ENCODE results near the gene ATP5MC2.
"Not testable (repeated sequence)": the region's sequence is repeated elsewhere in the genome, so short reads cannot be mapped to it uniquely, and the experiment has no call there.

ATP5MC2 gene

GRCh38 chr12:53675701-53676607 lies at the start of gene ATP5MC2:
ATP5MC2 (minus strand) TSS chr12:53676083; CDS start chr12:53672614, 3,469 bp downstream.
- TF ChIP-seq CTCF (conservative IDR thresholded peaks at IDR 0.05), result peak; percentile 99
- H3K27ac ChIP-seq, result peak within 1 kb of the TSS; percentile 95

DNA sequence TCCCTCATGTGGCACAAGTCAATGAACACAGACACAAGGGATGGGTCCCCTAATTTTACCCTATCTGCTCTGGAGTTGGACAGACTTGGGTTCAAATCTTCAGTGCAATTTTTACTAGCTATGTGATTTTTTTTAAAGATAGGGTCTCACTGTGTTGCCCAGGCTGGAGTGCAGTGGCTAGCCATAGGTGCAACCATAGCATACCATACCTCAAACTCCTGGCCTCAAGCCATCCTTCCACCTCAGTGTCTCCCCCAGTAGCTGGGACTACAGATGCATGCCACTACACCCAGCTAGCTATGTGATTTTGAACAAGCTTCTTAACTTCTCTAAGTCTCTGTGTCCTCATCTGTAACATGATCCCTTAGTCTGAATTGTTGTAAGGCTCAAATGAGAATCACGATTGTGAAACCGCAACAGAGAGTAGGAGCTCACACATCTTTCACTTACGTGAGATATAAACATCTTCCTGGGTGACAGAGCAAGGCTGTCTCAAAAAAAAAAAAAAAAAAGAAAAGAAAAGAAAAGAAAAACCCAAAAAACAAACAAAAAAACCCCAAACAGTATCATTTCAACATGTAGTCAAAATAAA lies 46.7 kb upstream of the ATP5MC2 start:
- no peak overlapping the region for H3K27ac ChIP-seq
- TF ChIP-seq CTCF (conservative IDR thresholded peaks at IDR 0.05), result no peak

GRCh38 chr12:53720946-53721345 lies 45.1 kb upstream of the ATP5MC2 start:
- H3K27ac ChIP-seq, result no peak overlapping the region
- TF ChIP-seq CTCF (conservative IDR thresholded peaks at IDR 0.05), result no peak

- TF ChIP-seq CTCF (conservative IDR thresholded peaks at IDR 0.05), result no peak
- H3K27ac ChIP-seq, result no peak overlapping the region
These were observed 43.8 kb upstream of the ATP5MC2 start for GRCh38 chr12:53719649-53720048.

GRCh38 chr12:53718567-53718966 lies 42.7 kb upstream of the ATP5MC2 start:
- not testable (repeated sequence) for H3K27ac ChIP-seq

- no peak overlapping the region for H3K27ac ChIP-seq
- no peak for TF ChIP-seq CTCF (conservative IDR thresholded peaks at IDR 0.05)
These were observed 41.4 kb upstream of the ATP5MC2 start for GRCh38 chr12:53717319-53717718.

GRCh38 chr12:53714004-53714403 lies 38.1 kb upstream of the ATP5MC2 start:
- TF ChIP-seq CTCF (conservative IDR thresholded peaks at IDR 0.05), result no peak
- H3K27ac ChIP-seq, result no peak overlapping the region

DNA sequence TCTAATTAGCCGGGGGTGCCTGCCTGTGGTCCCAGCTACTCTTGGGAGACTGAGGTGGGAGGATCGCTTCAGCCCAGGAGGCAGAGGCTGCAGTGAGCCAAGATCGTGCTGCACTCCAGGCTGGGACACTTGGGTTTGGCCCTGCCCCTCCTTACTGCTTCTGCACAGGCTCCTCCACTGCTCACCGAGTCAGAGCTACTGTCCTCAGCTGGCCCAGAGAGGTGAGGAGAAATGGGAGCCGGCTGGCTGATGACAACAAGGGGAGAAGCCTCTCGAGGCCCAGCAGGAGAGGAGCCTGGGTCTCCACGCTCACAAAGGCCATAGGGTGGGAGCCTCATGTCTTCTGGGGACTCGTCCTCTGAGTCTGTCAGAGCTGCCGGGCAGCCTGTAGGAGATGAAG lies 37.6 kb upstream of the ATP5MC2 start:
- TF ChIP-seq CTCF (conservative IDR thresholded peaks at IDR 0.05), result no peak
- no peak overlapping the region for H3K27ac ChIP-seq
